Peyer's patch (tissue), 4 donors: ENCODE measurements around the gene TRAP1.

ENCODE experiments used
- POLR2A ChIP-seq, 2 donors: fragments of 450-650 bp; IDR thresholded peaks; one replicate each; pipeline ENCODE4 v1.5.1; 2017; ENCODE audit warnings: antibody characterized with exemption in 2 of 2, mild to moderate bottlenecking in 2 of 2, moderate library complexity in 2 of 2
- TF ChIP-seq, protein P1 (sequence below), 6 experiments: fragments of 450-650 bp in 4 of 6; fragments of 200-600 bp in 2 of 6; sonication (generic) in 1 of 6; IDR thresholded peaks; one replicate each; pipeline ENCODE4 v1.5.1; 2017 to 2019; ENCODE audit warnings: antibody characterized with exemption in 6 of 6, mild to moderate bottlenecking in 3 of 6, moderate library complexity in 1 of 6

DNA sequence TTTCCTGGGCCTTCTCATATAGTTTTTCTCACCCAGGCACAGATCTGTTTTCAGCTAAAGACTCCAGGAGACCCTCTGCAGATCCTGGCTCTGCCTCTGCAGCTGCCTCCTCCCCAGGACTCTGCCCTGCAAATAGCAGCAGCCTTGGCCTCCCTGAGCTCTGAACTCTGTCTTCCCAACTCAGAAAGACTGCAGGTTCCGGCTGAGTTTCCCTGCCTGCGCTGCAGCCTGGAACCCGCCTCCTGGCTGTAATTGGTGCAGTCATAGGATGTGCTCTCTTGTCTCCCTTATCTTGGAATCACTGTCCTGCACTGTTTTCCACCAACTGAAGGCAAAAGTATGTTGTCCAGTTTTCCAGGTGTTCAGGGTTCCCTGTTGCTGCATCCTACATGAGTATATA is 77.1 kb downstream of the TRAP1 start:
- TF ChIP-seq, protein P1, sequence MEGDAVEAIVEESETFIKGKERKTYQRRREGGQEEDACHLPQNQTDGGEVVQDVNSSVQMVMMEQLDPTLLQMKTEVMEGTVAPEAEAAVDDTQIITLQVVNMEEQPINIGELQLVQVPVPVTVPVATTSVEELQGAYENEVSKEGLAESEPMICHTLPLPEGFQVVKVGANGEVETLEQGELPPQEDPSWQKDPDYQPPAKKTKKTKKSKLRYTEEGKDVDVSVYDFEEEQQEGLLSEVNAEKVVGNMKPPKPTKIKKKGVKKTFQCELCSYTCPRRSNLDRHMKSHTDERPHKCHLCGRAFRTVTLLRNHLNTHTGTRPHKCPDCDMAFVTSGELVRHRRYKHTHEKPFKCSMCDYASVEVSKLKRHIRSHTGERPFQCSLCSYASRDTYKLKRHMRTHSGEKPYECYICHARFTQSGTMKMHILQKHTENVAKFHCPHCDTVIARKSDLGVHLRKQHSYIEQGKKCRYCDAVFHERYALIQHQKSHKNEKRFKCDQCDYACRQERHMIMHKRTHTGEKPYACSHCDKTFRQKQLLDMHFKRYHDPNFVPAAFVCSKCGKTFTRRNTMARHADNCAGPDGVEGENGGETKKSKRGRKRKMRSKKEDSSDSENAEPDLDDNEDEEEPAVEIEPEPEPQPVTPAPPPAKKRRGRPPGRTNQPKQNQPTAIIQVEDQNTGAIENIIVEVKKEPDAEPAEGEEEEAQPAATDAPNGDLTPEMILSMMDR (IDR thresholded peaks at IDR 0.05), result peak in 1 of 6 experiments; percentile 17
- peak in 1 of 2 donors; percentile 18 for TF ChIP-seq POLR2A (IDR thresholded peaks at IDR 0.05)
